Epithelial cell of proximal tubule (primary cell): ENCODE measurements around the gene SAMD11. TPM values are rescaled to one million over a fixed set of nuclear protein-coding genes. Genes with fewer than 3 reads are reported as not detected.
A peak's percentile ranks its signal among the peaks of the same experiment; 100 is the strongest.

Source experiments
- DNase-seq: peaks from one replicate; pipeline ENCODE4 v3.0.0-alpha.2; 2011; ENCODE audit warnings: low read depth
- H3K4me3 ChIP-seq: 2 replicates; pipeline ENCODE4 v1.5.1; 2011; ENCODE audit warnings: low read depth, mild to moderate bottlenecking, low read length
- CTCF ChIP-seq: conservative IDR thresholded peaks from 2 replicates; pipeline ENCODE4 v1.5.1; 2012; ENCODE audit warnings: low read depth, mild to moderate bottlenecking, low read length
- total RNA-seq: library from RNA; depleted of rRNA; stranded (reverse); fragments of >200 nt; gene quantifications from 2 replicates; pipeline ENCODE4 v1.2.3, GENCODE V29; 2015

The SAMD11 gene
- total RNA-seq, 1 donor from 2014 or later, result 3.5 TPM

- H3K4me3 ChIP-seq, result peak overlapping the region; percentile 58
- DNase-seq, result no peak
- no peak for TF ChIP-seq CTCF
Observed at GRCh38 chr1:966704-967300, 43.1 kb downstream of the SAMD11 start.

- TF ChIP-seq CTCF, result no peak
- no peak for DNase-seq
- H3K4me3 ChIP-seq, result no peak overlapping the region
Observed at GRCh38 chr1:967466-968343, 44.0 kb downstream of the SAMD11 start.

- no peak for TF ChIP-seq CTCF
- H3K4me3 ChIP-seq, result no peak overlapping the region
- DNase-seq, result no peak
Observed at GRCh38 chr1:969260-969855, 45.6 kb downstream of the SAMD11 start.

- no peak overlapping the region for H3K4me3 ChIP-seq
- DNase-seq, result no peak
- TF ChIP-seq CTCF, result no peak
Observed at GRCh38 chr1:970242-970972, 46.7 kb downstream of the SAMD11 start.

GRCh38 chr1:970973-971730 is 47.4 kb downstream of the SAMD11 start:
- no peak for TF ChIP-seq CTCF
- no peak for DNase-seq
- no peak overlapping the region for H3K4me3 ChIP-seq
